A549 (cell line): ENCODE measurements around the gene DIP2A. TPM values are rescaled to one million over a fixed set of nuclear protein-coding genes. Genes with fewer than 3 reads are reported as not detected.

Source experiments
- ATAC-seq, 2 experiments: fragments of 200-7000 bp in 1 of 2; fragments of >200 bp in 1 of 2; cut with Nextera tagmentation in 1 of 2; cut with Tn5 transposase in 1 of 2; 3 replicates each; pipeline versions ENCODE4 v1.8.0 to v1.9.1; 2018 to 2020; ENCODE audit warnings: mild to moderate bottlenecking in 1 of 2, moderate library complexity in 1 of 2
- CTCF ChIA-PET: fragments of 300-600 bp; sonication (Branson Sonifier 250); formaldehyde crosslinking; extraction: SDS; loops from one replicate; lab custom pipeline; 2021; ENCODE audit warnings: antibody characterized with exemption, inconsistent platforms; lab: Yijun Ruan, JAX
- POLR2A ChIA-PET: fragments of 350-600 bp; formaldehyde crosslinking; extraction: SDS; loops from one replicate; lab custom pipeline; 2021; ENCODE audit warnings: antibody characterized with exemption, inconsistent platforms; lab: Yijun Ruan, JAX
- DNase-seq, 2 experiments: peaks; one replicate each; pipeline versions ENCODE4 v3.0.0 to v3.0.0-alpha.2; 2011 to 2016; ENCODE audit warnings: low read depth in 1 of 2, low spot score in 1 of 2
- FAIRE-seq: peaks from 2 replicates; lab custom pipeline; 2011; peaks lifted over from hg19 to GRCh38; lab: Jason Lieb, UNC
- H3K27ac ChIP-seq, 2 experiments: fragments of >200 bp; sonication (Bioruptor Twin); formaldehyde crosslinking; 3 replicates each; pipeline ENCODE4 v1.5.1; 2016 to 2017
- H3K4me1 ChIP-seq: fragments of >200 bp; sonication (Bioruptor Twin); formaldehyde crosslinking; 3 replicates; pipeline ENCODE4 v1.6.1; 2016
- H3K4me2 ChIP-seq: fragments of >200 bp; sonication (Bioruptor Twin); formaldehyde crosslinking; 3 replicates; pipeline ENCODE4 v1.6.1; 2016
- H3K4me3 ChIP-seq: fragments of >200 bp; sonication (Bioruptor Twin); formaldehyde crosslinking; 3 replicates; pipeline ENCODE4 v1.5.1; 2016
- H3K9me3 ChIP-seq: fragments of >200 bp; sonication (Bioruptor Twin); formaldehyde crosslinking; 3 replicates; pipeline ENCODE4 v1.6.1; 2016
- ATOH8 ChIP-seq: fragments of 250-450 bp; sonication (Bioruptor Pico); IDR thresholded peaks from 2 replicates; pipeline ENCODE4 v1.5.0; 2020; ENCODE audit warnings: low read depth, mild to moderate bottlenecking, moderate library complexity
- BCL3 ChIP-seq: fragments of >200 bp; sonication (Bioruptor Twin); formaldehyde crosslinking; IDR thresholded peaks from 3 replicates; pipeline ENCODE4 v1.6.1; 2016
- CEBPB ChIP-seq, 2 experiments: fragments of >200 bp in 1 of 2; sonication (Bioruptor Twin) in 1 of 2; formaldehyde crosslinking in 1 of 2; IDR thresholded peaks; 2 replicates each; pipeline ENCODE4 v1.6.1; 2012 to 2016
- CTCF ChIP-seq: fragments of >200 bp; sonication (Bioruptor Twin); formaldehyde crosslinking; IDR thresholded peaks from 3 replicates; pipeline ENCODE4 v1.5.1; 2016
- ESRRA ChIP-seq: fragments of 150-350 bp; IDR thresholded peaks from 2 replicates; pipeline ENCODE4 v1.6.1; 2014; ENCODE audit warnings: mild to moderate bottlenecking, low read length, borderline replicate concordance
- FOSL2 ChIP-seq, 2 experiments: fragments of 450-650 bp in 1 of 2; fragments of >200 bp in 1 of 2; sonication (Bioruptor Twin) in 1 of 2; formaldehyde crosslinking; IDR thresholded peaks; 2 replicates each; pipeline versions ENCODE4 v1.5.0 to v1.6.1; 2016 to 2020; ENCODE audit warnings: mild to moderate bottlenecking in 1 of 2, moderate library complexity in 1 of 2
- FOXS1 ChIP-seq: fragments of 250-450 bp; sonication (Bioruptor Pico); IDR thresholded peaks from 2 replicates; pipeline ENCODE4 v1.5.0; 2020; ENCODE audit warnings: mild to moderate bottlenecking, moderate library complexity
- GATA3 ChIP-seq: IDR thresholded peaks from 2 replicates; pipeline ENCODE4 v1.6.1; 2012; ENCODE audit warnings: borderline replicate concordance
- HES2 ChIP-seq: fragments of >200 bp; sonication (Bioruptor Twin); formaldehyde crosslinking; IDR thresholded peaks from 2 replicates; pipeline ENCODE4 v1.6.1; 2016
- JUN ChIP-seq, 2 experiments: fragments of >200 bp; sonication (Bioruptor Twin); formaldehyde crosslinking; IDR thresholded peaks; 2 replicates in 1 of 2; 3 replicates in 1 of 2; pipeline ENCODE4 v1.6.1; 2016 to 2017
- JUNB ChIP-seq: fragments of >200 bp; sonication (Bioruptor Twin); formaldehyde crosslinking; IDR thresholded peaks from 2 replicates; pipeline ENCODE4 v1.6.1; 2016
- MAX ChIP-seq: IDR thresholded peaks from 2 replicates; pipeline ENCODE4 v1.6.1; 2012
- MYC ChIP-seq: IDR thresholded peaks from 2 replicates; pipeline ENCODE4 v1.6.1; 2012; ENCODE audit warnings: mild to moderate bottlenecking, inconsistent platforms, low read length, improper control_type of control experiment, borderline replicate concordance
- POLR2AphosphoS2 ChIP-seq: conservative IDR thresholded peaks from 2 replicates; pipeline ENCODE4 v1.6.1; 2012; ENCODE audit warnings: low read length, improper control_type of control experiment, inconsistent platforms
- RAD21 ChIP-seq, 2 experiments: fragments of >200 bp in 1 of 2; sonication (Bioruptor Twin) in 1 of 2; formaldehyde crosslinking in 1 of 2; IDR thresholded peaks in 1 of 2; conservative IDR thresholded peaks in 1 of 2; 2 replicates in 1 of 2; 3 replicates in 1 of 2; pipeline ENCODE4 v1.6.1; 2012 to 2018; ENCODE audit warnings: inconsistent platforms in 1 of 2
- REST ChIP-seq: fragments of 200-600 bp; sonication (generic); IDR thresholded peaks from 2 replicates; pipeline ENCODE4 v1.6.1; 2016; ENCODE audit warnings: antibody characterized with exemption, mild to moderate bottlenecking, moderate library complexity
- SREBF2 ChIP-seq: fragments of 450-650 bp; IDR thresholded peaks from 2 replicates; pipeline ENCODE4 v1.6.1; 2014; ENCODE audit warnings: mild to moderate bottlenecking, moderate library complexity
- TP53 ChIP-seq: fragments of 250-450 bp; sonication (Bioruptor Pico); IDR thresholded peaks from 2 replicates; pipeline ENCODE4 v1.5.0; 2021; ENCODE audit warnings: mild to moderate bottlenecking, moderate library complexity
- USF2 ChIP-seq: fragments of 450-650 bp; IDR thresholded peaks from 2 replicates; pipeline ENCODE4 v1.6.1; 2014; ENCODE audit warnings: antibody characterized with exemption
- ZC3H11A ChIP-seq: fragments of 450-650 bp; IDR thresholded peaks from 2 replicates; pipeline ENCODE4 v1.6.1; 2014; ENCODE audit warnings: antibody characterized with exemption, mild to moderate bottlenecking
- ZSCAN20 ChIP-seq: fragments of 250-450 bp; sonication (Bioruptor Pico); IDR thresholded peaks from 2 replicates; pipeline ENCODE4 v1.8.0; 2022; ENCODE audit warnings: mild to moderate bottlenecking, moderate library complexity
- WGBS: methylation state at CpG from one replicate; pipeline ENCODE4 v1.1.6; 2017; ENCODE audit errors: missing lambda C conversion rate; 5-methylcytosine and 5-hydroxymethylcytosine counted together
- polyA plus RNA-seq, 4 experiments: library from polyadenylated mRNA; depleted of rRNA in 3 of 4; stranded (reverse); fragments of >200 nt; fragmentation: RNase III in 1 of 4; extraction: RNeasy Plus Mini Kit Qiagen cat#74134 plus additional on column Dnase treatment in 1 of 4; gene quantifications; 2 replicates in 3 of 4; 3 replicates in 1 of 4; pipeline ENCODE4 v1.2.3, GENCODE V29; 2011 to 2017

DIP2A gene
- polyA plus RNA-seq, 2 of the 4 experiments (the other 2 are of a cell fraction), result 13.3 to 18.4 TPM

- no peak overlapping the region for H3K27ac ChIP-seq
- ATAC-seq, result no peak
- no peak for TF ChIP-seq JUN (IDR thresholded peaks at IDR 0.05)
- TF ChIP-seq FOSL2 (IDR thresholded peaks at IDR 0.05), result no peak
- TF ChIP-seq FOSL2 (CRISPR knock-in tag; IDR thresholded peaks at IDR 0.05), result no peak
- no peak for TF ChIP-seq JUNB
- TF ChIP-seq HES2, result no peak
- no peak for TF ChIP-seq ZC3H11A
- TF ChIP-seq POLR2AphosphoS2, result no peak
- TF ChIP-seq TP53, result no peak
- TF ChIP-seq MAX, result no peak
- no peak for TF ChIP-seq FOXS1
- TF ChIP-seq REST, result no peak
- no peak for TF ChIP-seq BCL3
- TF ChIP-seq CTCF, result no peak
- no peak for TF ChIP-seq USF2
- no peak for TF ChIP-seq MYC
- TF ChIP-seq, all 56 proteins: peak for 0
- no peak overlapping the region for H3K4me2 ChIP-seq
- POLR2A ChIA-PET, result no interaction called here
- H3K4me3 ChIP-seq, result no peak overlapping the region
- DNase-seq (no peak), FAIRE-seq (no peak)
- no peaks in the 10 kb centered on the region for H3K9me3 ChIP-seq
- H3K4me1 ChIP-seq, result no peaks in the 10 kb centered on the region
- CTCF ChIA-PET, result interaction anchor here (1.3 kb wide), 1 partner anchor 8 kb away, joined by 5 read pairs; no protein-coding TSS in a partner anchor
- WGBS, result 73% methylated on average over 1 of the region's 1 CpG
Observed at GRCh38 chr21:46423546-46424038, 35.1 kb upstream of the DIP2A start.

GRCh38 chr21:46424039-46424591 is 34.6 kb upstream of the DIP2A start:
- Histone ChIP-seq H3K27ac (no peak overlapping the region), H3K4me3 (no peak overlapping the region), H3K4me1 (no peaks in the 10 kb centered on the region), H3K4me2 (no peak overlapping the region), H3K9me3 (no peaks in the 10 kb centered on the region)
- DNase-seq (no peak), ATAC-seq (peak in 1 of 2 experiments; percentile 41; a peak in 2 of 6 replicates), FAIRE-seq (no peak)
- POLR2A ChIA-PET, result no interaction called here
- CTCF ChIA-PET, result no interaction called here
- WGBS, result 93% methylated on average over 13 of the region's 17 CpGs
- TF ChIP-seq ESRRA, result no peak
- TF ChIP-seq ATOH8, result no peak
- no peak for TF ChIP-seq RAD21 (conservative IDR thresholded peaks at IDR 0.05 in 1 of 2, IDR thresholded peaks at IDR 0.05 in 1 of 2)
- no peak for TF ChIP-seq ZSCAN20 (CRISPR knock-in tag)
- no peak for TF ChIP-seq JUNB
- no peak for TF ChIP-seq GATA3
- no peak for TF ChIP-seq CEBPB (IDR thresholded peaks at IDR 0.05)
- no peak for TF ChIP-seq SREBF2
